ENCODE measurements around the gene SH3GL3. TPM values are rescaled to one million over a fixed set of nuclear protein-coding genes. Genes with fewer than 3 reads are reported as not detected.

SH3GL3 gene
- total and polyA plus RNA-seq, 2 of the 4 experiments (the other 2 are of a cell fraction): not detected

GRCh38 chr15:83422541-83422940, 24.6 kb upstream of the SH3GL3 start:
- Histone ChIP-seq H3K79me1 (ENCODE audit: low read depth in 1 of 2, low read length in 2 of 2) (no peaks in the 10 kb centered on the region), H3K4ac (ENCODE audit: low read depth, low read length) (no peak overlapping the region), H4K8ac (ENCODE audit: low read depth in 2 of 2, low read length in 2 of 2) (no peak overlapping the region), H2BK20ac (ENCODE audit: low read depth, low read length) (no peak overlapping the region), H3K9ac (ENCODE audit: low read depth, low read length) (no peak overlapping the region), H3K23ac (ENCODE audit: low read depth, low read length) (no peak overlapping the region), H3K4me3 (ENCODE audit: insufficient read depth, low read depth, low read length) (no peak overlapping the region), H3K4me1 (ENCODE audit: control insufficient read depth, insufficient read depth, low read length) (no peaks in the 10 kb centered on the region), H2BK120ac (ENCODE audit: low read depth, low read length) (no peak overlapping the region), H3K9me1 (ENCODE audit: insufficient read depth, low read length) (no peaks in the 10 kb centered on the region), H3K56ac (ENCODE audit: extremely low read depth, insufficient read depth, low read length) (no peak overlapping the region), H2BK5ac (ENCODE audit: low read depth, low read length, poor library complexity, severe bottlenecking) (no peak overlapping the region), H2AK5ac (ENCODE audit: low read depth, low read length) (no peak overlapping the region), H3K14ac (replicated peaks; ENCODE audit: low read depth, low read length) (no peak overlapping the region), H2BK15ac (ENCODE audit: low read depth, low read length) (no peak overlapping the region), H2AK9ac (replicated peaks; ENCODE audit: low read depth, low read length, poor library complexity) (no peak overlapping the region), H3K18ac (ENCODE audit: low read depth, low read length) (no peak overlapping the region), H3K27ac (ENCODE audit: insufficient read depth, low read length) (no peak overlapping the region), H3K36me3 (ENCODE audit: control insufficient read depth, insufficient read depth, low read length) (no peaks in the 10 kb centered on the region), H3K27me3 (ENCODE audit: control insufficient read depth, insufficient read depth, low read length) (no peaks in the 10 kb centered on the region), H3K9me3 (ENCODE audit: control insufficient read depth, insufficient read depth, low read length) (no peaks in the 10 kb centered on the region), H3K4me2 (ENCODE audit: low read depth, low read length) (no peak overlapping the region), H4K5ac (ENCODE audit: low read depth, low read length) (no peak overlapping the region), H4K20me1 (ENCODE audit: insufficient read depth, low read length) (no peaks in the 10 kb centered on the region), H4K91ac (ENCODE audit: insufficient read depth, low read depth, low read length) (no peak overlapping the region), H2AFZ (replicated peaks; ENCODE audit: low read length, poor library complexity) (no peak overlapping the region)
- dilution Hi-C loops (cut with HindIII; ENCODE audit: low sequenced_read_pairs, unreplicated experiment) (no loop called here), intact Hi-C loops (cut with micrococcal nuclease) (no loop called here), in situ Hi-C loops (cut with MboI; ENCODE audit: low sequenced_read_pairs) (no loop called here)
- TF ChIP-seq, protein P1, sequence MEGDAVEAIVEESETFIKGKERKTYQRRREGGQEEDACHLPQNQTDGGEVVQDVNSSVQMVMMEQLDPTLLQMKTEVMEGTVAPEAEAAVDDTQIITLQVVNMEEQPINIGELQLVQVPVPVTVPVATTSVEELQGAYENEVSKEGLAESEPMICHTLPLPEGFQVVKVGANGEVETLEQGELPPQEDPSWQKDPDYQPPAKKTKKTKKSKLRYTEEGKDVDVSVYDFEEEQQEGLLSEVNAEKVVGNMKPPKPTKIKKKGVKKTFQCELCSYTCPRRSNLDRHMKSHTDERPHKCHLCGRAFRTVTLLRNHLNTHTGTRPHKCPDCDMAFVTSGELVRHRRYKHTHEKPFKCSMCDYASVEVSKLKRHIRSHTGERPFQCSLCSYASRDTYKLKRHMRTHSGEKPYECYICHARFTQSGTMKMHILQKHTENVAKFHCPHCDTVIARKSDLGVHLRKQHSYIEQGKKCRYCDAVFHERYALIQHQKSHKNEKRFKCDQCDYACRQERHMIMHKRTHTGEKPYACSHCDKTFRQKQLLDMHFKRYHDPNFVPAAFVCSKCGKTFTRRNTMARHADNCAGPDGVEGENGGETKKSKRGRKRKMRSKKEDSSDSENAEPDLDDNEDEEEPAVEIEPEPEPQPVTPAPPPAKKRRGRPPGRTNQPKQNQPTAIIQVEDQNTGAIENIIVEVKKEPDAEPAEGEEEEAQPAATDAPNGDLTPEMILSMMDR (conservative IDR thresholded peaks at IDR 0.05; ENCODE audit: low read depth, low read length): no peak
- no peak for TF ChIP-seq RAD21 (IDR thresholded peaks at IDR 0.05; ENCODE audit: low read length)
- TF ChIP-seq, protein P2, sequence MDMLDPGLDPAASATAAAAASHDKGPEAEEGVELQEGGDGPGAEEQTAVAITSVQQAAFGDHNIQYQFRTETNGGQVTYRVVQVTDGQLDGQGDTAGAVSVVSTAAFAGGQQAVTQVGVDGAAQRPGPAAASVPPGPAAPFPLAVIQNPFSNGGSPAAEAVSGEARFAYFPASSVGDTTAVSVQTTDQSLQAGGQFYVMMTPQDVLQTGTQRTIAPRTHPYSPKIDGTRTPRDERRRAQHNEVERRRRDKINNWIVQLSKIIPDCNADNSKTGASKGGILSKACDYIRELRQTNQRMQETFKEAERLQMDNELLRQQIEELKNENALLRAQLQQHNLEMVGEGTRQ (IDR thresholded peaks at IDR 0.05; ENCODE audit: low read depth, low read length): no peak
- TF ChIP-seq RCOR1 (IDR thresholded peaks at IDR 0.05; ENCODE audit: insufficient replicate concordance, low read length): no peak
- TF ChIP-seq MAZ (IDR thresholded peaks at IDR 0.05; ENCODE audit: borderline replicate concordance, low read depth, low read length): no peak
- TF ChIP-seq NFE2L2 (IDR thresholded peaks at IDR 0.05; ENCODE audit: low read depth, low read length): no peak
- no peak for TF ChIP-seq BHLHE40 (IDR thresholded peaks at IDR 0.05; ENCODE audit: low read depth, low read length)
- no peak for DNase-seq
- CTCF ChIA-PET: interaction anchor here (0.9 kb wide), 1 partner anchor 15 kb away, joined by 3 read pairs; no protein-coding TSS in a partner anchor
- 83% methylated on average over 1 of the region's 2 CpGs; no CpG with 5 or more reads in 1 of the 2 experiments for WGBS, 2 experiments (ENCODE audit: extremely low coverage in 2 of 2, insufficient read length in 1 of 2)
- ATAC-seq (ENCODE audit: low read depth): no peak
- no TSS peak for BruUV-seq (replicated peaks)
- POLR2A ChIA-PET (ENCODE audit: unreplicated experiment): no interaction called here
